ENCODE data around the gene NEDD4. TPM values are rescaled to one million over a fixed set of nuclear protein-coding genes. Genes with fewer than 3 reads are reported as not detected.

NEDD4 gene
- total RNA-seq, 1 donor: 48.5 TPM

- TF ChIP-seq CTCF (IDR thresholded peaks at IDR 0.05; ENCODE audit: extremely low read depth, low read depth, low read length): no peak
- H2AFZ ChIP-seq (ENCODE audit: low read length): peak overlapping the region; percentile 92
- no peak overlapping the region for H3K4me3 ChIP-seq (ENCODE audit: insufficient read depth, low read length)
- no peak overlapping the region for H3K4me2 ChIP-seq (ENCODE audit: insufficient read depth, low read length)
- H3K79me2 ChIP-seq (ENCODE audit: insufficient read depth, low read length): no peaks in the 10 kb centered on the region
- DNase-seq (ENCODE audit: insufficient read length, low spot score, missing footprints): no peak
- no peaks in the 10 kb centered on the region for H3K36me3 ChIP-seq (ENCODE audit: insufficient read depth, low read length)
- no peak overlapping the region for H3K27ac ChIP-seq (ENCODE audit: low read depth, low read length)
- H3K9me3 ChIP-seq (ENCODE audit: low read depth, low read length): no peaks in the 10 kb centered on the region
- H4K20me1 ChIP-seq (ENCODE audit: insufficient read depth, low read length): no peaks in the 10 kb centered on the region
- peaks cover 8% of the 10 kb centered on the region for H3K4me1 ChIP-seq (ENCODE audit: insufficient read depth, low read length)
- no peaks in the 10 kb centered on the region for H3K27me3 ChIP-seq (ENCODE audit: insufficient read depth, low read length)
These were observed 193.2 kb downstream of the NEDD4 start for GRCh38 chr15:55800216-55800615.

GRCh38 chr15:55799291-55800212 lies 193.9 kb downstream of the NEDD4 start:
- peak overlapping the region; percentile 92 for H2AFZ ChIP-seq (ENCODE audit: low read length)
- peak; percentile 83 for DNase-seq (ENCODE audit: insufficient read length, low spot score, missing footprints)

GRCh38 chr15:55796321-55796965 lies 197.0 kb downstream of the NEDD4 start:
- no peak overlapping the region for H3K27ac ChIP-seq (ENCODE audit: low read depth, low read length)
- no peaks in the 10 kb centered on the region for H3K36me3 ChIP-seq (ENCODE audit: insufficient read depth, low read length)
- H4K20me1 ChIP-seq (ENCODE audit: insufficient read depth, low read length): no peaks in the 10 kb centered on the region
- H3K4me1 ChIP-seq (ENCODE audit: insufficient read depth, low read length): peaks cover 20% of the 10 kb centered on the region
- DNase-seq (ENCODE audit: insufficient read length, low spot score, missing footprints): no peak
- H3K4me3 ChIP-seq (ENCODE audit: insufficient read depth, low read length): no peak overlapping the region
- no peak overlapping the region for H3K4me2 ChIP-seq (ENCODE audit: insufficient read depth, low read length)
- H2AFZ ChIP-seq (ENCODE audit: low read length): no peak overlapping the region
- no peaks in the 10 kb centered on the region for H3K9me3 ChIP-seq (ENCODE audit: low read depth, low read length)
- no peak for TF ChIP-seq CTCF (IDR thresholded peaks at IDR 0.05; ENCODE audit: extremely low read depth, low read depth, low read length)
- no peaks in the 10 kb centered on the region for H3K27me3 ChIP-seq (ENCODE audit: insufficient read depth, low read length)
- H3K79me2 ChIP-seq (ENCODE audit: insufficient read depth, low read length): no peaks in the 10 kb centered on the region

More at GRCh38 chr15:55799291-55800212, 193.9 kb downstream of the NEDD4 start:
- Histone ChIP-seq H3K9me3 (ENCODE audit: low read depth, low read length) (no peaks in the 10 kb centered on the region), H3K4me3 (ENCODE audit: insufficient read depth, low read length) (no peak overlapping the region), H3K27me3 (ENCODE audit: insufficient read depth, low read length) (no peaks in the 10 kb centered on the region), H4K20me1 (ENCODE audit: insufficient read depth, low read length) (no peaks in the 10 kb centered on the region), H3K27ac (ENCODE audit: low read depth, low read length) (no peak overlapping the region), H3K4me1 (ENCODE audit: insufficient read depth, low read length) (peaks cover 8% of the 10 kb centered on the region), H3K79me2 (ENCODE audit: insufficient read depth, low read length) (no peaks in the 10 kb centered on the region), H3K4me2 (ENCODE audit: insufficient read depth, low read length) (no peak overlapping the region), H3K36me3 (ENCODE audit: insufficient read depth, low read length) (no peaks in the 10 kb centered on the region)
- peak; percentile 80 for TF ChIP-seq CTCF (IDR thresholded peaks at IDR 0.05; ENCODE audit: extremely low read depth, low read depth, low read length)

- Histone ChIP-seq H3K79me2 (ENCODE audit: insufficient read depth, low read length) (no peaks in the 10 kb centered on the region), H2AFZ (ENCODE audit: low read length) (no peak overlapping the region), H3K27me3 (ENCODE audit: insufficient read depth, low read length) (no peaks in the 10 kb centered on the region), H3K4me2 (ENCODE audit: insufficient read depth, low read length) (no peak overlapping the region), H4K20me1 (ENCODE audit: insufficient read depth, low read length) (no peaks in the 10 kb centered on the region), H3K4me3 (ENCODE audit: insufficient read depth, low read length) (no peak overlapping the region), H3K36me3 (ENCODE audit: insufficient read depth, low read length) (no peaks in the 10 kb centered on the region), H3K4me1 (ENCODE audit: insufficient read depth, low read length) (peaks cover 20% of the 10 kb centered on the region), H3K9me3 (ENCODE audit: low read depth, low read length) (no peaks in the 10 kb centered on the region), H3K27ac (ENCODE audit: low read depth, low read length) (no peak overlapping the region)
- DNase-seq (ENCODE audit: insufficient read length, low spot score, missing footprints): no peak
- no peak for TF ChIP-seq CTCF (IDR thresholded peaks at IDR 0.05; ENCODE audit: extremely low read depth, low read depth, low read length)
These were observed 198.4 kb downstream of the NEDD4 start for GRCh38 chr15:55795031-55795430.
